Measurements from ENCODE around the gene F2RL3.

Gene F2RL3

DNA sequence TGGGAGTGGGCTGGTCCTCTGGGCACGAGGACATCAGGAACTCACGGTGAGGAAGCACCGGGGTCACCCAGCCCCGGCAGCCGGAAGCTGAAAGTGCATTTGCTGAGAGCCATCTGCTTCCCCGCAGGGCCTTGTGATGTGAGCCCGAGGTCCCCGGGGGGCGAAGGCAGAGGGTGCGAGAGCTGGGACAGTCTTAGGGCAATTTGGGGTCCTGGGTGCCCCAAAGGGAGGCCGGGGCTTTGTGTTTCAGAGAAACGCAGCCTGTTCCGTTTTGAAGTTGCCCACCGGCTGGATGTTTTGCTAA is 4.8 kb downstream of the F2RL3 start:
- peak; percentile 61 for DNase-seq (ENCODE audit: low read depth)
- TF ChIP-seq, protein P1, sequence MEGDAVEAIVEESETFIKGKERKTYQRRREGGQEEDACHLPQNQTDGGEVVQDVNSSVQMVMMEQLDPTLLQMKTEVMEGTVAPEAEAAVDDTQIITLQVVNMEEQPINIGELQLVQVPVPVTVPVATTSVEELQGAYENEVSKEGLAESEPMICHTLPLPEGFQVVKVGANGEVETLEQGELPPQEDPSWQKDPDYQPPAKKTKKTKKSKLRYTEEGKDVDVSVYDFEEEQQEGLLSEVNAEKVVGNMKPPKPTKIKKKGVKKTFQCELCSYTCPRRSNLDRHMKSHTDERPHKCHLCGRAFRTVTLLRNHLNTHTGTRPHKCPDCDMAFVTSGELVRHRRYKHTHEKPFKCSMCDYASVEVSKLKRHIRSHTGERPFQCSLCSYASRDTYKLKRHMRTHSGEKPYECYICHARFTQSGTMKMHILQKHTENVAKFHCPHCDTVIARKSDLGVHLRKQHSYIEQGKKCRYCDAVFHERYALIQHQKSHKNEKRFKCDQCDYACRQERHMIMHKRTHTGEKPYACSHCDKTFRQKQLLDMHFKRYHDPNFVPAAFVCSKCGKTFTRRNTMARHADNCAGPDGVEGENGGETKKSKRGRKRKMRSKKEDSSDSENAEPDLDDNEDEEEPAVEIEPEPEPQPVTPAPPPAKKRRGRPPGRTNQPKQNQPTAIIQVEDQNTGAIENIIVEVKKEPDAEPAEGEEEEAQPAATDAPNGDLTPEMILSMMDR (IDR thresholded peaks at IDR 0.05; ENCODE audit: insufficient read depth, low read depth, low read length, missing control alignments) = no peak
- no peak overlapping the region for H3K4me3 ChIP-seq (ENCODE audit: low read depth, low read length)

DNA sequence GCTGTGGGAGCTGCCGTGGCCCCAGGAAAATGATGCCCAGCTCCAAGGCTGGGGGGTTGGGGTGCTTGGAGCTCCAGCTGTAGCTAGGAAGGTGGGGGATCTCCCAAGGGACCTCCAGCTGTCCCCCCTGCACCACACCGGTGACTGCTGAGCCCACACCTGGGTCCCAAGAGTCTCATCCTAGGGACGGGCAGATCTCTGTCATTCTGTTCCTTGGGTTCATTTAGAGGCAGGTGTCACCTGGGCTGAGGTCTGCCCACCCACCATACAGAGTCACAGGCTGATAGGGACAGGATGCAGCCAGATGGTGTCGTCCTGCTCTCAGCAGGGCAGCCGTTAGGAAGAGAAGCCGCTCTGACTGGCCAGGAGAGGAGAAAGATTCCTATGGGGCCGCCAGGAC is 5.3 kb downstream of the F2RL3 start:
- no peak overlapping the region for H3K4me3 ChIP-seq (ENCODE audit: low read depth, low read length)
- TF ChIP-seq, protein P1 (IDR thresholded peaks at IDR 0.05; ENCODE audit: insufficient read depth, low read depth, low read length, missing control alignments) = no peak
- DNase-seq (ENCODE audit: low read depth) = peak; percentile 41

DNA sequence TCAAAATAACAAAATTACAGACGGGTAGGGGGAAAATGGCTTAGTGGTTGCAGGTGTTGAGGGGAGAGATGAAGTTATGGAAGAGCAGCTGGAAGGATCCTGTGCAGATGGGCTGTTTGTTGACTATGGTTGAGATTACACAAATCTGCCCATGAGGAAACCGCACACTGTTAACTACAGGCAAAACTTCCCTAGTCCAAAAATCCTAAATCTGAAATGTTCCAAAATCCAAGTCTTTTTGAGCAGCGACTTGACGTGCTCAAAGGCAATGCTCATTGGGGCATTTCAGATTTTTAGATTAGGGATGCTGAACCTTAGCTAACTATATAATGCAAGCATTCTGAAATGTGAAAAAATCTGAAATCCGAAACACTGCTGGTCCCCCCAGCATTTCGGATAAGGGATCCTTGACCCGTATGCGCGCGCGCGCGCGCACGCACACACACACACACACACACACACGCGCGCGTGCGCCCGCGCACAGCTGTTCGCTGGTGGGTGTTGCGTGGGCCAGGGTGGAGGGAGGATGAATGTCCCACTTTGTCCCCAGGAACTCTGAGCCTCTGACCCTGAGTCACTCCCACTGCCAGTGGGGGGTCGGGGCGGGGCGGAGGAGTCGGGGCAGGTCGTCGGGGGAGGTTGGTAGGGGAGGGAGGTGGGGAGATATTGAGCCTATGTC is 6.8 kb downstream of the F2RL3 start:
- TF ChIP-seq, protein P1 (IDR thresholded peaks at IDR 0.05; ENCODE audit: insufficient read depth, low read depth, low read length, missing control alignments) = no peak
- DNase-seq (ENCODE audit: low read depth) = no peak
- no peak overlapping the region for H3K4me3 ChIP-seq (ENCODE audit: low read depth, low read length)

DNA sequence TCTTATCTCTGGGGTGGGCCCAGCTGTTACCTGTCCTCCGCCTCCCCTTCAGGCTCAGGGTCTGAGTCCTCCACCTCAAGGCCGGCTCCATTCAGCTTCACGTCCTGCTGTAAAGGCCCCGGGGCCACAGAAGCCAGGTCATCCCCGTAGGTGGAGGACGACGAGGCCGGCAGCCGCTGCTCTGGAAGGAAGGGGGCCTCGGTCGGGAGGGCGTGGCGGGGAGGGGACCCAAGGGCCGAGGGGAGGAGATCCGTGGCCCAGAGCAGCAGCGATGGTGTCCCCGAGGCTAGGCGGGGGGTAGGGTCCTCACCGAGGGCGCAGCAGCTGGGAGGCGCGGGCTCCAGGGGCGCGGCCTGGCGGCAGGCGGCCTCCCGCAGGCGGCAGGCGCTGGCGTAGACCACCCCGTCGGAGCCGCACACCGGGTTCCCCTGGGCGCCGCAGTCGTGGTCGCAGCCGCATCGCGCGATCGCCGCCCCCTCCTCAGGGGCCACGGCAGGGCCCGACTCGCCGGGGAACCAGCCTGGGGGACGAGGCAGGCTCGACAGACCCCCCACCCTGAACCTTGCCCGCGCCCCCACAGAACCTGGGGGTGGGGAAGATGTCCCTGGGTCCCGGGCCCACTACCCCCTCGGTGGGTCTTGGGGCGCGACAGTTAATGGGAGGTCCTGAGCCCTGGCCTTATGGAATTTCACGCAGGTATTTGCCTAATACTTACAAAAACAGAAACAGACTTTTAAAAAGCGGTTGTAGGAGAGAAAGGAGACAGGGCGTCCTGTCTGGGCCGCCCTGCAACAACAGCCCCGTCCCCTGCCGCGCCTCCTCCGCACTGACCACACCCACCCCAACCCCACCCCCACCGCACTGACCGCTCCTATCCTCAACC is 7.6 kb downstream of the F2RL3 start:
- no peak for DNase-seq (ENCODE audit: low read depth)
- TF ChIP-seq, protein P1 (IDR thresholded peaks at IDR 0.05; ENCODE audit: insufficient read depth, low read depth, low read length, missing control alignments) = no peak
- peak overlapping the region; percentile 61 for H3K4me3 ChIP-seq (ENCODE audit: low read depth, low read length)

DNA sequence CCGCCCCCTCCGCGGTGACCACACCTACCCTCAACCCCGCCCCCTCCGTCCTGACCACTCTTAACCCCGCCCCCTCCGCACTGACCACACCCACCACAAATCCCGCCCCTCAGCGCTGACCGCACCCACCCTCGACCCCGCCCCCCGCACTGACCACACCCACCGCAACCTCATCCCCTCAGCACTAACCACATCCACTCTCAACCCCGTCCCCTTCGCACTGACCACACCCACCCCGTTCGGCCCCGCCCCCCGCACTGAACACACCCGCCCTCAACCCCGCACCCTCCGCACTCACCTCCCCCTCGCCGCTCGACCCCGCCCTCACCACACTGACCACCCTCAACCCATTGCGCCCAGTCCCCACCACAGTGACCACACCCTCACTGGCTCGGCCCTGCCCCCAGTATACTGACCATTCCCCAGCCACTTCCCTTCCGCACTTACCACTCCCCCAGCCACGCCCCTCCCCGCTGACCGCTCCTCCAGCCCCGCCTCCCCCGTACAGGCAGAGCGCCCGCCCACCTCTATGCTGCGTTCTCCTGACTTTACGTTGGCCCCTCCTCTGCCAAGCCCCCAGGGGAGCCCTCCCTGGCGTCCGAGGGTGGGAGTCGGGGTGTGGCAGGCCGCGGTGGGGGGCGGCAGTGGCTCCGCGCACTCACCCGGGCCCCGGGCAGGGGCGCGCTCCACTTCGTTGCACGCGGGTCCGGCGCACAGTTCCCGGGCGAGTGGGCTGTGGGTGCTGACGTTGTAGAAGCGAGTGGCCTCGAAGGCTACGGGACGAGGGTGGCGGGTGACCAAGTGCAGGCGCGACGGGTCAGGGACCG is 8.4 kb downstream of the F2RL3 start:
- TF ChIP-seq, protein P1 (IDR thresholded peaks at IDR 0.05; ENCODE audit: insufficient read depth, low read depth, low read length, missing control alignments) = no peak
- DNase-seq (ENCODE audit: low read depth) = peak; percentile 97
- peak overlapping the region; percentile 71 for H3K4me3 ChIP-seq (ENCODE audit: low read depth, low read length)

DNA sequence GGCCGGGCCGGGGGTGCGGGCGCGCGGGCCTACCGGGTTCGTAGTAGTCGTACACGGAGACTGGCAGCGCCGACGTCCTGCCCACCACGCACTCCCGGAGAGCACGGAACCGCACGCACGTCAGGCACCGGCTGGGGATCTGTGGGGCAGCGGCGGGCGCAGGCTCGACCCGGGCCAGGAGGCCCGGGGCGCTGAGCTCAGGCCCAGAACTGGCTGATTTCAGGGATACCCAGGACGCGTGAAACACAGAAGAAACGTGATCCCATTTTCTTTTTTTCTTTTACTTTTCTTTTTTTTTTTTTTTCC is 9.0 kb downstream of the F2RL3 start:
- TF ChIP-seq, protein P1 (IDR thresholded peaks at IDR 0.05; ENCODE audit: insufficient read depth, low read depth, low read length, missing control alignments) = no peak
- DNase-seq (ENCODE audit: low read depth) = no peak
- peak overlapping the region; percentile 71 for H3K4me3 ChIP-seq (ENCODE audit: low read depth, low read length)

Data from GM12865 (cell line).